Effector memory CD8-positive, alpha-beta T cell (primary cell): ENCODE results near the gene SLC44A3.
"Not testable (repeated sequence)": the region's sequence is repeated elsewhere in the genome, so short reads cannot be mapped to it uniquely, and the experiment has no call there.

Source experiments
- ATAC-seq: fragments of 150-1000 bp; cut with Tn5 transposase; replicated peaks from 2 replicates; pipeline ENCODE4 v1.10.0; 2021; ENCODE audit warnings: mild to moderate bottlenecking, moderate library complexity
- DNase-seq, 3 experiments: peaks; one replicate each; pipeline ENCODE4 v3.0.0; 2021
- H3K27ac Mint-ChIP-seq, 2 donors: one replicate each; pipeline ENCODE4 v1.8.0; 2022; ENCODE audit warnings: mild to moderate bottlenecking in 2 of 2, mixed read lengths in 2 of 2, moderate library complexity in 2 of 2
- H3K27me3 Mint-ChIP-seq, 2 donors: one replicate each; pipeline ENCODE4 v1.8.0; 2022; ENCODE audit warnings: mixed read lengths in 2 of 2
- H3K36me3 Mint-ChIP-seq: one replicate; pipeline ENCODE4 v1.8.0; 2022; ENCODE audit warnings: mild to moderate bottlenecking, moderate library complexity, mixed read lengths; ENCODE audit not compliant: insufficient read depth
- H3K4me1 Mint-ChIP-seq, 2 donors: one replicate each; pipeline ENCODE4 v1.8.0; 2022; ENCODE audit warnings: low read depth in 2 of 2, mixed read lengths in 2 of 2
- H3K4me3 Mint-ChIP-seq, 2 donors: one replicate each; pipeline ENCODE4 v1.8.0; 2022; ENCODE audit warnings: mild to moderate bottlenecking in 2 of 2, mixed read lengths in 2 of 2, moderate library complexity in 2 of 2
- H3K9me3 Mint-ChIP-seq, 2 donors: one replicate each; pipeline ENCODE4 v1.8.0; 2022; ENCODE audit warnings: mixed read lengths in 2 of 2

The SLC44A3 gene

GRCh38 chr1:94931254-94931841 lies 111.2 kb downstream of the SLC44A3 start:
- Mint-ChIP-seq H3K4me3 (no peak overlapping the region), H3K36me3 (no peaks in the 10 kb centered on the region), H3K9me3 (no peaks in the 10 kb centered on the region), H3K27ac (no peak overlapping the region), H3K27me3 (peaks cover 18 to 33% of the 10 kb centered on the region in 2 donors), H3K4me1 (peaks cover 3 to 7% of the 10 kb centered on the region in 2 donors)
- no peak for ATAC-seq
- DNase-seq, result no peak

GRCh38 chr1:94934551-94934950 lies 114.4 kb downstream of the SLC44A3 start:
- Mint-ChIP-seq H3K4me1 (no peaks in the 10 kb centered on the region), H3K36me3 (no peaks in the 10 kb centered on the region), H3K4me3 (no peak overlapping the region), H3K27me3 (peaks cover 11 to 22% of the 10 kb centered on the region in 2 donors), H3K9me3 (no peaks in the 10 kb centered on the region), H3K27ac (no peak overlapping the region)
- DNase-seq, result no peak
- ATAC-seq, result no peak

- Mint-ChIP-seq H3K27me3 (peaks cover 11 to 20% of the 10 kb centered on the region in 2 donors), H3K4me1 (no peaks in the 10 kb centered on the region), H3K4me3 (no peak overlapping the region), H3K27ac (no peak overlapping the region), H3K9me3 (no peaks in the 10 kb centered on the region), H3K36me3 (no peaks in the 10 kb centered on the region)
- ATAC-seq (no peak), DNase-seq (no peak)
Observed at GRCh38 chr1:94935034-94935433, 114.9 kb downstream of the SLC44A3 start.

- no peaks in the 10 kb centered on the region for H3K36me3 Mint-ChIP-seq
- no peak for DNase-seq
- ATAC-seq, result no peak
- H3K27ac Mint-ChIP-seq, result no peak overlapping the region
- H3K27me3 Mint-ChIP-seq, result peaks cover 11 to 21% of the 10 kb centered on the region in 2 donors
- no peaks in the 10 kb centered on the region for H3K9me3 Mint-ChIP-seq
- no peak overlapping the region for H3K4me3 Mint-ChIP-seq
- H3K4me1 Mint-ChIP-seq, result no peaks in the 10 kb centered on the region
Observed at GRCh38 chr1:94935476-94935875, 115.3 kb downstream of the SLC44A3 start.

GRCh38 chr1:94936861-94937620 lies 116.9 kb downstream of the SLC44A3 start:
- Mint-ChIP-seq H3K4me3 (no peak overlapping the region), H3K4me1 (no peaks in the 10 kb centered on the region), H3K27ac (no peak overlapping the region), H3K27me3 (peaks cover 11 to 31% of the 10 kb centered on the region in 2 donors), H3K36me3 (no peaks in the 10 kb centered on the region), H3K9me3 (no peaks in the 10 kb centered on the region)
- ATAC-seq, result no peak
- DNase-seq, result no peak

- ATAC-seq (no peak), DNase-seq (no peak)
- H3K4me3 Mint-ChIP-seq, result no peak overlapping the region
- no peaks in the 10 kb centered on the region for H3K9me3 Mint-ChIP-seq
- H3K36me3 Mint-ChIP-seq, result no peaks in the 10 kb centered on the region
- H3K27ac Mint-ChIP-seq, result no peak overlapping the region
- no peaks in the 10 kb centered on the region for H3K4me1 Mint-ChIP-seq
- H3K27me3 Mint-ChIP-seq, result peaks cover 11 to 31% of the 10 kb centered on the region in 2 donors
Observed at GRCh38 chr1:94937820-94938219, 117.7 kb downstream of the SLC44A3 start.

- peaks cover 38 to 47% of the 10 kb centered on the region in 2 donors for H3K27me3 Mint-ChIP-seq
- no peak overlapping the region for H3K27ac Mint-ChIP-seq
- no peaks in the 10 kb centered on the region for H3K9me3 Mint-ChIP-seq
- no peaks in the 10 kb centered on the region for H3K36me3 Mint-ChIP-seq
- DNase-seq (no peak), ATAC-seq (no peak)
- H3K4me3 Mint-ChIP-seq, result no peak overlapping the region
- no peaks in the 10 kb centered on the region for H3K4me1 Mint-ChIP-seq
Observed at GRCh38 chr1:94940738-94941137, 120.6 kb downstream of the SLC44A3 start.

GRCh38 chr1:94941480-94941879 lies 121.3 kb downstream of the SLC44A3 start:
- H3K27ac Mint-ChIP-seq, DNase-seq, ATAC-seq, H3K36me3 Mint-ChIP-seq, H3K4me1 Mint-ChIP-seq, H3K4me3 Mint-ChIP-seq, H3K9me3 Mint-ChIP-seq: not testable (repeated sequence)
- peaks cover 40 to 45% of the 10 kb centered on the region in 2 donors for H3K27me3 Mint-ChIP-seq

- H3K27ac Mint-ChIP-seq, result no peak overlapping the region
- no peak overlapping the region for H3K4me3 Mint-ChIP-seq
- DNase-seq (no peak), ATAC-seq (no peak)
- H3K4me1 Mint-ChIP-seq, result no peaks in the 10 kb centered on the region
- peaks cover 38 to 47% of the 10 kb centered on the region in 2 donors for H3K27me3 Mint-ChIP-seq
- H3K9me3 Mint-ChIP-seq, result no peaks in the 10 kb centered on the region
- H3K36me3 Mint-ChIP-seq, result no peaks in the 10 kb centered on the region
Observed at GRCh38 chr1:94942171-94943128, 122.3 kb downstream of the SLC44A3 start.
